Aorta (tissue), 5 donors: Measurements from ENCODE around the gene SCUBE3. TPM values are rescaled to one million over a fixed set of nuclear protein-coding genes. Genes with fewer than 3 reads are reported as not detected.

Source experiments
- ATAC-seq: fragments of 200-7000 bp; cut with Tn5 transposase; one replicate; pipeline ENCODE4 v1.9.1; 2022; ENCODE audit warnings: moderate library complexity; ENCODE audit not compliant: low FRiP score
- DNase-seq, 2 donors: peaks; one replicate each; pipeline ENCODE4 v3.0.0-alpha.2; 2020
- H3K27ac ChIP-seq, 2 donors: one replicate each; pipeline ENCODE4 v1.5.1; 2013; ENCODE audit warnings: low read length in 2 of 2, mild to moderate bottlenecking in 2 of 2, moderate library complexity in 2 of 2, control low read depth in 1 of 2, inconsistent platforms in 1 of 2, low read depth in 1 of 2
- H3K27me3 ChIP-seq, 2 donors: one replicate each; pipeline ENCODE4 v1.6.1; 2013; ENCODE audit warnings: control low read depth in 1 of 2, low read length in 1 of 2, mild to moderate bottlenecking in 1 of 2, moderate library complexity in 1 of 2; ENCODE audit not compliant: insufficient read depth in 2 of 2, control insufficient read depth in 1 of 2
- H3K36me3 ChIP-seq, 2 donors: one replicate each; pipeline ENCODE4 v1.6.1; 2013; ENCODE audit warnings: control low read depth in 1 of 2, low read length in 1 of 2, mild to moderate bottlenecking in 1 of 2; ENCODE audit not compliant: insufficient read depth in 2 of 2, control insufficient read depth in 1 of 2
- H3K4me1 ChIP-seq, 2 donors: one replicate each; pipeline ENCODE4 v1.6.1; 2013; ENCODE audit warnings: low read length in 2 of 2, control low read depth in 1 of 2, mild to moderate bottlenecking in 1 of 2, moderate library complexity in 1 of 2; ENCODE audit not compliant: insufficient read depth in 2 of 2, control insufficient read depth in 1 of 2
- H3K4me3 ChIP-seq, 2 donors: one replicate each; pipeline ENCODE4 v1.5.1; 2013; ENCODE audit warnings: low read length in 2 of 2, control low read depth in 1 of 2, mild to moderate bottlenecking in 1 of 2
- H3K9me3 ChIP-seq: one replicate; pipeline ENCODE4 v1.6.1; 2013; ENCODE audit warnings: mild to moderate bottlenecking, low read length; ENCODE audit not compliant: control insufficient read depth
- WGBS, 2 donors: extraction: QIAGEN DNeasy Blood & Tissue Kit; methylation state at CpG; one replicate each; pipeline ENCODE4 v1.1.7; 2013; 5-methylcytosine and 5-hydroxymethylcytosine counted together
- intact Hi-C, 2 donors: fragments of 100-400 bp; cut with DNase I; formaldehyde crosslinking; loops; one replicate each; pipeline versions ENCODE4 v1.14.2 to v1.15.0; 2022
- polyA plus RNA-seq, 2 donors: library from polyadenylated mRNA; stranded (reverse); fragments of 200-250 nt; gene quantifications; one replicate each; pipeline ENCODE4 v1.2.3, GENCODE V29; 2013
- total RNA-seq, 2 donors: library from RNA; stranded (reverse); fragmentation: NEBNext Ultra II Directional; extraction: Animal tissue kit (Norgen Biotek cat#: 25700); gene quantifications; one replicate each; pipeline ENCODE4 v1.2.1, GENCODE V29; 2021
- donor health status: healthy with polysubstance abuse.
- donor health status: Bipolar disorder and iron deficiency.
- donor health status: DM: no; HTN: no; CAD: no.
- donor health status: DM: no; HTN: no; CAD: no.
- donor health status: DM: yes; HTN: yes; CAD: no.

The SCUBE3 gene
- total and polyA plus RNA-seq, 4 donors = 9.1 to 63.6 (median 54.3) TPM

DNA sequence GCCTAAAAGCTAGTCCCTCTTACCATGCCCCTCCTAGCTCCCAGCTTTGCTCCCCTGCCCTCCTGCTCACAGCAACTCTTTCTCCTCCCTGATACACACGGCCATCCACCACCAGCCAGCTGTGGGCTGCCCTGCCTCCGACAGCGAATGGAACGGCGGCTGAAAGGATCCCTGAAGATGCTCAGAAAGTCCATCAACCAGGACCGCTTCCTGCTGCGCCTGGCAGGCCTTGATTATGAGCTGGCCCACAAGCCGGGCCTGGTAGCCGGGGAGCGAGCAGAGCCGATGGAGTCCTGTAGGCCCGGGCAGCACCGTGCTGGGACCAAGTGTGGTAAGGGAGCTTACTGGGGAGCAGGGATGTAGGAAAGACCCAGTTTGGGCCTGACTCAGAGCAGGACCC, 29.1 kb downstream of the SCUBE3 start:
- WGBS, 2 donors = 85 to 89% methylated on average over 13 of the region's 13 CpGs
- no peak overlapping the region for H3K4me3 ChIP-seq
- peaks cover 0 to 6% of the 10 kb centered on the region in 2 donors for H3K36me3 ChIP-seq
- peaks cover 0 to 8% of the 10 kb centered on the region in 2 donors for H3K4me1 ChIP-seq
- no peaks in the 10 kb centered on the region for H3K27me3 ChIP-seq
- H3K9me3 ChIP-seq = no peaks in the 10 kb centered on the region
- ATAC-seq (no peak), DNase-seq (no peak)
- intact Hi-C loops = loop anchor here (5.0 kb wide), 2 partner anchors 36 to 256 kb away; no protein-coding TSS in a partner anchor
- H3K27ac ChIP-seq = no peak overlapping the region

- no peaks in the 10 kb centered on the region for H3K9me3 ChIP-seq
- 68 to 71% methylated on average over 17 of the region's 17 CpGs for WGBS, 2 donors
- no peaks in the 10 kb centered on the region for H3K27me3 ChIP-seq
- peaks cover 0 to 3% of the 10 kb centered on the region in 2 donors for H3K4me1 ChIP-seq
- peaks cover 0 to 6% of the 10 kb centered on the region in 2 donors for H3K36me3 ChIP-seq
- no peak for DNase-seq
- intact Hi-C loops = loop anchor here (5.0 kb wide), 2 partner anchors 36 to 256 kb away; no protein-coding TSS in a partner anchor
- H3K27ac ChIP-seq = no peak overlapping the region
- ATAC-seq = no peak
- H3K4me3 ChIP-seq = no peak overlapping the region
Observed at GRCh38 chr6:35243386-35243958, 29.7 kb downstream of the SCUBE3 start.

DNA sequence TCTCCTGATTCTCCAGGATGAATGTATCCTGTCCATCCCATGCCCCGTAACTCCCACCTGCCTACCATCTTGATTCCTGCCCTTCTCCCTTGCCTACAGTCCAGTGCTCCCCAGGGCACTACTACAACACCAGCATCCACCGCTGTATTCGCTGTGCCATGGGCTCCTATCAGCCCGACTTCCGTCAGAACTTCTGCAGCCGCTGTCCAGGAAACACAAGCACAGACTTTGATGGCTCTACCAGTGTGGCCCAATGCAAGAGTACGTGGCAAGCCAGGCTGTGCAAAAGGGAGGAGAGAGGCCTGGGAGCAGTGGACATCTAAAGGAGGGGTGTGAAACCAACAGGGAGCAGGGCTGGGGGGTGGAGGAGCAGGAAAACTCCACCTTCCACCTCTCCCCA, 30.8 kb downstream of the SCUBE3 start:
- Histone ChIP-seq H3K4me3 (no peak overlapping the region), H3K27me3 (no peaks in the 10 kb centered on the region), H3K36me3 (peaks cover 0 to 6% of the 10 kb centered on the region in 2 donors), H3K4me1 (no peaks in the 10 kb centered on the region), H3K9me3 (no peaks in the 10 kb centered on the region), H3K27ac (no peak overlapping the region)
- intact Hi-C loops = loop anchor here (5.0 kb wide), 2 partner anchors 37 to 257 kb away; no protein-coding TSS in a partner anchor
- DNase-seq = no peak
- no peak for ATAC-seq
- WGBS, 2 donors = 85 to 87% methylated on average over 7 of the region's 7 CpGs

GRCh38 chr6:35247642-35248231, 34.0 kb downstream of the SCUBE3 start:
- intact Hi-C loops = no loop called here
- WGBS, 2 donors = 87 to 93% methylated on average over 2 of the region's 2 CpGs

GRCh38 chr6:35248300-35248699, 34.5 kb downstream of the SCUBE3 start:
- no peak for DNase-seq
- 16 to 32% methylated on average over 3 of the region's 3 CpGs for WGBS, 2 donors
- Histone ChIP-seq H3K36me3 (peaks cover 0 to 6% of the 10 kb centered on the region in 2 donors), H3K4me1 (peaks cover 0 to 4% of the 10 kb centered on the region in 2 donors), H3K4me3 (no peak overlapping the region), H3K9me3 (no peaks in the 10 kb centered on the region), H3K27ac (peak overlapping the region; percentile 10 to 81), H3K27me3 (no peaks in the 10 kb centered on the region)
- intact Hi-C loops = no loop called here
- no peak for ATAC-seq

More at GRCh38 chr6:35247642-35248231, 34.0 kb downstream of the SCUBE3 start:
- no peaks in the 10 kb centered on the region for H3K27me3 ChIP-seq
- H3K36me3 ChIP-seq = peaks cover 0 to 6% of the 10 kb centered on the region in 2 donors
- no peaks in the 10 kb centered on the region for H3K9me3 ChIP-seq
- DNase-seq (no peak), ATAC-seq (no peak)
- peak overlapping the region in 1 of 2 donors; percentile 14 for H3K27ac ChIP-seq
- peaks cover 0 to 4% of the 10 kb centered on the region in 2 donors for H3K4me1 ChIP-seq
- no peak overlapping the region for H3K4me3 ChIP-seq

DNA sequence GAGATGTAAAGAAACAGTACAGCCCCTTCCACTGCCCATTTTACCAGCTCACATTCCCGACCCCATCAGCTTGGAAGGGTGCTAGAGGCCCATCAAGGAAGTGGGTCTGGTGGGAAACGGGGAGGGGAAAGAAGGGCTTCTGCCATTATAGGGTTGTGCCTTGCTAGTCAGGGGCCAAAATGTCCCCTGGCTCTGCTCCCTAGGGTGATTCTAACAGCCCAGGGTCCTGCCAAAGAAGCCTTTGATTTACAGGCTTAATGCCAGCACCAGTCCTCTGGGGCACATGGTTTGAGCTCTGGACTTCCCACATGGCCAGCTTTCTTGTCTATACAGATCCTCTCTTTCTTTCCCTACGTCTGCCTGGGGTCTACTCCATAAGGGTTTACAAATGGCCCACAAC, 35.2 kb downstream of the SCUBE3 start:
- ATAC-seq = peak; percentile 12
- intact Hi-C loops = no loop called here

GRCh38 chr6:35251949-35252348, 38.2 kb downstream of the SCUBE3 start:
- Histone ChIP-seq H3K4me1 (peaks cover 0 to 4% of the 10 kb centered on the region in 2 donors), H3K9me3 (no peaks in the 10 kb centered on the region), H3K4me3 (no peak overlapping the region), H3K36me3 (no peaks in the 10 kb centered on the region), H3K27me3 (no peaks in the 10 kb centered on the region), H3K27ac (no peak overlapping the region)
- no peak for DNase-seq
- no peak for ATAC-seq
- intact Hi-C loops = no loop called here
- WGBS, 2 donors = 93 to 97% methylated on average over 3 of the region's 3 CpGs

More for the DNA sequence above, 35.2 kb downstream of the SCUBE3 start:
- no peaks in the 10 kb centered on the region for H3K9me3 ChIP-seq
- peaks cover 0 to 4% of the 10 kb centered on the region in 2 donors for H3K4me1 ChIP-seq
- peak overlapping the region in 1 of 2 donors; percentile 81 for H3K27ac ChIP-seq
- DNase-seq = no peak
- H3K27me3 ChIP-seq = no peaks in the 10 kb centered on the region
- H3K4me3 ChIP-seq = no peak overlapping the region
- WGBS, 2 donors = 8 to 19% methylated on average over 3 of the region's 3 CpGs
- peaks cover 0 to 6% of the 10 kb centered on the region in 2 donors for H3K36me3 ChIP-seq

DNA sequence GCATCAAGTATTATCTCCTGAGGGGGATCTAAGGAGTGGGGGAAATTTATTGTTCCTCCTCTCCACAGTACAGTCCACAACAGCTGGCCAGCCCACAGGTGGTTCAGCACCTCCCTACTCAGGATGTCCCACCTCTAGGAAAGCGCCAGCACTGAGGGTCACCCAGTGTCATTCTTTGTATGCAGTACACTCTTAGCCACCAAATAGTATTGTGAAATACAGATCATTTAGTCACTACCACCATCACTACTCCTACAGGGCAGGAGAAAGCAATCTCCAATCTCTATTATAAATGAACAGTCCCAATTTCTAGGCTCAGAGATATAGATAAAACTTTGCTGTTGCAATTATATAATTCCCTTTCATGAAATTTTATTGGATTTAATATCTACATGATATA, 39.5 kb downstream of the SCUBE3 start:
- no peak for ATAC-seq
- H3K4me3 ChIP-seq = no peak overlapping the region
- intact Hi-C loops = no loop called here
- no peak overlapping the region for H3K27ac ChIP-seq
- WGBS, 2 donors = 94 to 100% methylated on average over 1 of the region's 1 CpG
- peaks cover 0 to 4% of the 10 kb centered on the region in 2 donors for H3K4me1 ChIP-seq
- no peaks in the 10 kb centered on the region for H3K27me3 ChIP-seq
- DNase-seq = no peak
- H3K9me3 ChIP-seq = no peaks in the 10 kb centered on the region
- H3K36me3 ChIP-seq = no peaks in the 10 kb centered on the region

DNA sequence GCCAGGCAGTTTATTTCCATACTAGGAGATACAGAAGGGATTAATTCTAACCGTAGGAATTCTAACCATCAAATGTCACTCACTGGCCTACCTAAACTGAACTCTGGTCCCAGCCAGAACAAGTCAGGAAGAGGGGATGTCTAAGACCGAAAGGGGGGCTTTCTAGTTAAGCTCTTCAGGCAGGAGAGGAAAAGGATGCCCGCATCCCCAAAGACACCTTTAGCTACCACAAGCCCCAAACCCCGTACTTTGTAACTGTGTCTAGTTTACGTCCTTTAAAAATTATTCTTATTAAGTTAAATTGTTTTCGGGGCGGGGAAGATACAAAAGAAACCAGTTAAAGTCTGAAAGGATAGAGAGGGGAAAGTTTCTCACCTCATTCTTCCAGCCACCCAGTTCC, 44.6 kb downstream of the SCUBE3 start:
- no peak for DNase-seq
- intact Hi-C loops = no loop called here
- no peaks in the 10 kb centered on the region for H3K36me3 ChIP-seq
- H3K4me1 ChIP-seq = no peaks in the 10 kb centered on the region
- H3K4me3 ChIP-seq = peak overlapping the region; percentile 77 to 84
- 15 to 17% methylated on average over 7 of the region's 7 CpGs for WGBS, 2 donors
- no peak overlapping the region for H3K27ac ChIP-seq
- no peak for ATAC-seq
- H3K9me3 ChIP-seq = no peaks in the 10 kb centered on the region
- H3K27me3 ChIP-seq = no peaks in the 10 kb centered on the region
